Stimulated activated CD8-positive, alpha-beta memory T cell treated with anti-CD3 and anti-CD28 coated beads, Interleukin-2, amount 100 ng/mL, for 1 hour (primary cell): Measurements from ENCODE around the gene HIGD2B.
A peak's percentile ranks its signal among the peaks of the same experiment; 100 is the strongest.
"Not testable (repeated sequence)": the region's sequence is repeated elsewhere in the genome, so short reads cannot be mapped to it uniquely, and the experiment has no call there.

ENCODE experiments used
- DNase-seq, 2 donors: peaks; one replicate each; pipeline ENCODE4 v3.0.0-alpha.2; 2020; ENCODE audit warnings: low read depth in 2 of 2

HIGD2B gene, protein sequence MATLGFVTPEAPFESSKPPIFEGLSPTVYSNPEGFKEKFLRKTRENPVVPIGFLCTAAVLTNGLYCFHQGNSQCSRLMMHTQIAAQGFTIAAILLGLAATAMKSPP

DNA sequence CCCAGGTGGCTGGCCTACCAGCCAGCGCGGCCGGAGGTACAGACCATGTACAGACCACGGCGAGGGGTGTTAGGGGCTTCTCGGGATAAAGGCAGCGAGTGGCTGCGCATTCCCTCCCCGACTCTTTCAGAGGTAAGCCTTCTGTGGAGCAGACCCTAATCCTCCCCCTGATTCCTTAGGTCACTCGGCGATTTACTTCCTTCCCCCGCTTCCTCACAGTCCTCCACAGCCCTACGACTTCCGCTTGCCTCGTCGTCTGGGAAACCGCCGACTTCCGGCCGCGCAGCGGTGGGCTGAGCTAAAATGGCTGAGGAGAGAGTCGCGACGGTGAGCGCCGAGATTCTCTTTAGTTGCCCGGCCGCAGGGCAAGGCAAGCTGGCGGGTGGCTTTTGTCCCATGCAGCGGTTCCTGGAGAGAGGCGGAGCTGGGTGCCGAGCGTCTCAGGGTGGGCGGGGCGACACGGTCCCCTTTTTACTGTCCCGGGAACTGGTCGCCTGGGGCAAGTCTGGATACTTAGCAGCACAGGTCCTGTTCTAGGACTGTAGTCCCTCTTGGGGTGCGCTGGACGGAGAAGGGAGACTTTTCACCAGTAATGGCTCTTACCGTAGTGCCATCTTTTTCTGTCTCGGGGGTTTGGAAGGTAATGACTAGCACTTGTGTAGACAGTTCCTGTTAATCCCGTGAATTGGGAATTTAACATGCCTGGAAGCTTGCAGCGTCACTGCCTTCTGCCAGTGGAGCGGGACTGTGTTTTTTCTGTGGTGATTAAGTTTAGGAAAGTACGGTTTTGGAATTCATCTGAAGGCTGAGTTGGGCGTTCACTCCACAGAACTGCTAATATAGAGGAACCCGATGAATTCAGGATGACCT lies at the start of gene HIGD2B, which contains the start of gene BBS4:
Gene HIGD2B (minus strand): TSS at position 258 of the 870 bp plus-strand sequence. CDS start 9,808 bp downstream, outside the sequence.
Gene BBS4 (plus strand): TSS at position 283 of the 870 bp plus-strand sequence. CDS start 21 bp downstream, at position 304.
- DNase-seq: peak; percentile 70 to 81

DNA sequence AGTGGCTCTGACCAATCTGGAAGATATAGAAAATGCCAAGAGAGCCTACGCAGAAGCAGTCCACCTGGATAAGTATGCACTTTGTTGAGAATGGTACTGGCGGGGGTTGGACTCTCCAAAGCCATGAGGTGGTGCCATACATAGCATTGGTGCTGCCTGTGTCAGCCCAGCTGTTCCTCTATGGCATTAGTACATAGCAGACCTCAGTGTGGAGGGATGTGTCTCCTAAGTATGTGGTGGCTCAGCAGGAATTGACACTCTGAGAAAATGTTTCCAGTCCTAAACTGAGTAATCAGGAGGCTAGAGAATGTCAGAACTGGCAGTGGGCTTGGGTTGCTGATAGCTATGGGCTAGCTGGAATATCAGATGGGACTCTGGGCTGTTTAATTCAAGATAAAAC lies 49.1 kb upstream of the HIGD2B start:
- DNase-seq: no peak

DNA sequence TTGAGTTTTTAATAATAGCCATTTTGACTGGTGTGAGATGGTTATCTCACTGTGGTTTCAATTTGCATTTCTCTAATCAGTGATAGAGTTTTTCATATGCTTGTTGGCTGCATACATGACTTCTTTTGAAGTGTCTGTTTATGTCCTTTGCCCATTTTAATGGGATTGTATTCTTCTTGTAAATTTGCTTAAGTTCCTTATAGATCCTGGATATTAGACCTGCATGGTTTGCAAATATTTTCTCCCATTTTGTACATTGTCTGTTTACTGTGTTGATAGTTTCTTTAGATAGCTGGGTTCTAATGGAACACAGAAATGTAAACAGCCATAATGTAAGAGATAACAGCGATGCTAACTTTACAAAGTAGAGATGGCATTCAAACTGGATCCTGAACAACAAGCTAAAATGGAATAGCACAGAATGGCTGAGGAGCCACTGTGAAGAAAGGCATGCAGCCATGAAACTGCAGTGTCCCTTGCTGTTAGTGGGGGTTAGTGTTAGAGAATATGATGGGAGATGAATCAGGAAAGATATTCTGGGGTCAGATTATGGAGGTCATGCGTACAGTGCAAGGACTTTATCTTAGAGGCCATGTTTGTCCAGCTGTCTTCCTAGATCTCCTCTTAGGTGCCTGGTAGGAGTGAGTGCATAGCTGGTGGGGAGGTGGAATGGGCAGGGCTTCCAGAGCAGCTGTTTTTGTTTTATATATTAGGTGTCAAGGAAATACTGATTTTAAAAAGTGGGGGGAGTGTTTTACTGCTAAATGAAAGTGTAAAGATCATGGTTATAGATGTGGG lies 48.2 kb upstream of the HIGD2B start:
- no peak for DNase-seq

DNA sequence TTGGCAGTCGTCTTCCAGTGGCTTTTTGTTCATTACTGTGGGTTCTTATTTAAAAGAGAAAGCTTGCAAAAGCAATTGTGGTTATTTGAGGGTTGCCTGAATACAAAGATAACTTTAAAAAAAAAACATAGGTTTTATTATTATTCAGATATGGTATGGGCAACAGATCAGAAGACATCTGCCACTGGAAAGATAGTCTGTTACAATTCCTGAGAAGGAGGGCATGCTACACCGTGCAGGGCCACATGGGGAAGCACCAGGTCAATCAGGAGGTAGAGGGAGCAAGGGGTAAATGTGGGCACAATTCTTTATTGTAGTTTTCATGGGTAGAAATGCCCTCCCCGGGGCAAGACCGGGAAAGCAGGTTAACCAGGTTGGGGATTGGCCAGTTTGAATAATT lies 46.5 kb upstream of the HIGD2B start:
- DNase-seq: no peak

DNA sequence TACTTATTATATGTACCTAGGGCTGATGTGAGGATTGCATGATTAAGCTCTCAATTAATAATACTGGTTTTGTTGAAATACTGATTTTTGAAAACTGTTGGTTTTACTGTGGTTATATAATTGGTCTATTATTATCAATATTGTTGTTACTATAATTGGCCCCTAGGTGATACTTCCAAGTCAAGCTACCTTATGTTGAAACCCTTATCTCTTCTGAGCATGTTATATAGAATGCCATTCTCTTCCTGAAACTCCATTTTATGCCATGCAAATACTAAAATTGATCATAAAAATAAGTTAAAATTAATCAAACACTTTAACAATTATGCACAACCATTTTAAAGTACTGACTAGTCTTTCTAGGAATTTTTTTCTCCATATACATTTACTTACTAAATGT lies 46.1 kb upstream of the HIGD2B start:
- DNase-seq: no peak

DNA sequence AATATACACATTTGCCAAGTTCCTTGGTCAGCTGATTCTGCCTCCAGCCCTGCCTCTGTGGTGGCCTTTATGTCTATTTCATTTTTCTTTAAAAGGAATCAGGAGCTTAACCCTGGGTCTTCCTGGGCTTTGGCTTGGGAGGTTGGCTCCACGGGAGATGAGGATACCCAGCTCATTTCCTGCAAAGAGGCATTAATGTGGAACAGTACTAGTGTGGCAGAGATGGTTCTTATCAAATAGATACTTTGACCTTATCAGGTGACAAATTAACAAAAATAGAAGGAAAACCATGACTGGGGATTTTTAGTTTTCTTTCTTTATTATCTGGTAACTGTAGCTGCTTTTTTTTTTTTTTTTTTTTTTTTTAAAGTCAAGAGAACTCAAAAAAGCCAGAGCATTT lies 42.8 kb upstream of the HIGD2B start:
- no peak for DNase-seq

DNA sequence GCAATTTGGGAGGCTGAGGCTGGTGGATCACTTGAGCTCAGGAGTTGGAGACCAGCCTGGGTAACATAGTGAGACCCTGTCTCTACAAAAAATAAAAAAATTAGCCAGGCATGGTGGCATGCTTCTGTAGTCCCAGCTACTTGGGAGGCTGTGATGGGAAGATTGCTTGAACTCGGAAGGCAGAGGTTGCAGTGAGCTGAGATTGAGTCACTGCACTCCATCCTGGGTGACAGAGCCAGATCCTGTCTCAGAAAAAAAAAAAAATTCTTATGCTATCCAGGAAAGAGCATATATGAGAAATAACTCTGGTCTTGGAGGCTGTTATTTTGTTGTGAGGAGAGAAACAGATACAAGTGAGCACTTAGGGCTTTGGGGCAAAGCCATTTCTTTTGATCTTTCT lies 42.3 kb upstream of the HIGD2B start:
- not testable (repeated sequence) for DNase-seq

DNA sequence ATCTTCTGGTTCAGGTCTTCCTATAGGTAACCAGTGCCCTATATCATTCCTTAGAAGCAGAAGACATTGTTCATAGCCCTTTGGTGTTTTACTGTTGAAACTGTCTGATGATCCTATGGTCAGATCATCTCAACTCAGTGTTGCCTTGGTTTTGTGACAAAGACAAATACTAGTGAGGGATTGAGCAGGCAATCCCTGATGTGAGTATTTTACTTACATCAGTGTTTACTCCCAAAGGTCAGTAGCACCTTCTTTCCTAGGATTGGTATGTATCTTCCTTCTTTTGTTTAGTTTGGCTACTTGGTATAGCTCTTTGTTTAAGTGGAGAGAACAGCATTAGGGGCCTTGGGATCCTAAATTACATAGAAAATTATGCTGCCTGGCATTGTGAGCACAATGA lies 41.2 kb upstream of the HIGD2B start:
- no peak for DNase-seq

DNA sequence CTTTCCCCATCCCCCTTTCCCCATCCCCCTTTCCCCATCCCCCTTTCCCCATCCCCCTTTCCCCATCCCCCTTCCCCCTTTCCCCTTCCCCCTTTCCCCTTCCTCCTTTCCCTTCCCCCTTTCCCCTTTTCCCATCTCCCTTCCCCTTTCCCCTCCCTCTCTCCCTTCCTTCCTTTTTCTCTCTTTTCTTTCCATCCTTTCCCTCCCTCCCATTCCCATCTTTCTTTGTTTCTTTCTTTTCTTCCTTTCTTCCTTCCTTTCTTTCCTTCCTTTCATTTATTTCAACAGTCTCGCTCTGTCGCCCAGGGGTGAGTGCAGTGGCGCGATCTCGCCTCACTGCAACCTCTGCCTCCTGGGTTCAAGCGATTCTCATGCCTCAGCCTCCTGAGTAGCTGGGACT lies 39.9 kb upstream of the HIGD2B start:
- not testable (repeated sequence) for DNase-seq

DNA sequence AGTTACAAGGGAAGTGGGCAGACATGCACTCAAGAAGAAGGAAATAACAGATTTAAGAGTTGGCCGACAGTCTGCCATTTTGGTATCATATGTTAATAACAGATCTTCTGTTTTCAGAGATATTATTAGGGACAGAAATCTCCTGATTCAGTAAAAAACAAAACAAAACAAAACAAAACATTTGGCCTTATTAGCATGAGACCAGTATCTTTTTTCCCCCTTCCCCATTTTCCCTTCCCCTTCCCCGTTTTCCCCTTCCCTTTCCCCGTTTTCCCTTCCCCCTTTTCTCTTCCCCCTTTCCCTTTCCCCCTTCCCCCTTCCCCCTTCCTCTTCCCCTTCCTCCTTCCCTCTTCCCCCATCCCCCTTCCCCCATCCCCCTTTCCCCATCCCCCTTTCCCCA lies 39.5 kb upstream of the HIGD2B start:
- DNase-seq: no peak

DNA sequence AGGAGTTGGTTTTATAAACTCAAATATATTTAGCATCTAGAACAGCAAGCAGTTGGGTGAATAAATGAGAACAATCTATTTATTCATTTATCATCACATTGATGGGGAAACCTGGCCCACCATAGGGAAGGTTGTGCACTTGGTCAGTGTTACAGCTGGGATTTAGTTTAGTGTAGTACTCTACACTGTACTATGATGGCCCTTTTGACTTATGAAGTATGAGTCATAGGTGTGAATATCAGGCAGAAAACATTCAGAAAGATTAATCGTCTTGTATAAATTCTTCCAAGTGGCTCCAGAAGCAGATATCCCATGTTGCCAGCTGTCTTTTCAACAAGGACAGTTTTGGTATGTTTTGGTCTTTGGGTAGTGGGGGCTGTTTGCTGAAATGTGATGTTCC lies 38.0 kb upstream of the HIGD2B start:
- no peak for DNase-seq

DNA sequence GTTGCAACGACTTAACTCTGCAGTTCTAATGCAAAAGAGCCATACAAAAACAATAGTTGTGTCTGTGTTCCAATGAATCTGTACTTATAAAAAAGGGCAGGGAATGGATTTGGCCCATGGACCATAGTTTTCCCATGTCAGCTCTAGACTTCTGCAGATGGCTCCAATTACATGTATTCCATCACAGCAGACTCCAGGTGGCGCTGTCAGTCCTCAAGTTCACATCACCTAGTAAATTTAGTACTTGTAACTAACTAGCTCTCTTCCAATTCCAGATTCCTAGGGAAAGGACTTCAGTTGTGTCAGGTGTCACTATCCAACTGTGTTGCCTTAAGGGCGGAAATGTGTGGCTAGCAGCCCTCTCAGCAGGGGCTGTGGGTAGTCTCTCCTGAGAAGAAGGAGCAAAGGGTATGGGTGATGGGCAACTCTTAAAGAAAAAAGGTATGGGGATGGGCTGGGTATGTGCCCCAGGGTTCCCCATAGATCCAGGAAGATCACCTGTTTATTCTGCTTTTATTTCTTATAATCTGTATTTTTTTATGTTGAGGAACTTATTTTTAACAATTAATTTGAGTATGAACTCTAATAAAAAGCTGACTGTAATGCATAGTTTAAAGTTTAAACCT lies 36.2 kb upstream of the HIGD2B start:
- DNase-seq: peak; percentile 33 to 57

DNA sequence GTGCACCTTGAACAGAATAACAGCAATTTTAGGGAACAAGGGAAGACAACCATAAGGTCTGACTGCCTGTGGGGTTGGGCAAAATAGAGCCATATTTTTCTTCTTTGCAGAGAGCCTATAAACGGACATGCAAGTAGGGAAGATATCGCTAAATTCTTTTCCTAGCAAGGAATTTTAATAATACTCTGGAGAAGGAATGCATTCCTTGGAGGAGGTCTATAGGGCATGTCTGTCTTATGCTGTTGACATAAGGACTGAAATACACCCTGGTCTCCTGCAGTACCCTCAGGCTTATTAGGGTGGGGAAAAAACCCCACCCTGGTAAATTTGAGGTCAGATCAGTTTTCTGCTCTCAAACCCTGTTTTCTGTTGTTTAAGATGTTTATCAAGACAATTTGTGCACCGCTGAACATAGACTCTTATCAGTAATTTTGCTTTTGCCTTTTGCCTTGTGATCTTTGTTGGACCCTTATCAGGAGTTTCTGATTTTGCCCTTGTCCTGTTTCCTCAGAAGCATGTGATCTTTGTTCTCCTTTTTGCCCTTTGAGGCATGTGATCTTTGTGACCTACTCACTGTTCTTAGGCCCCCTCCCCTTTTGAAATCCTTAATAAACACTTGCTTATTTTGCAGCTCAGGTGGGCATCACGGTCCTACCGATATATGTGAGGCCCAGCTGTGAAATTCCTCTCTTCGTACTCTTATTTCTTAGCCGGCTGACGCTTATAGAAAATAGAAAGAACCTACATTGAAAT lies 22.7 kb upstream of the HIGD2B start:
- DNase-seq: not testable (repeated sequence)

DNA sequence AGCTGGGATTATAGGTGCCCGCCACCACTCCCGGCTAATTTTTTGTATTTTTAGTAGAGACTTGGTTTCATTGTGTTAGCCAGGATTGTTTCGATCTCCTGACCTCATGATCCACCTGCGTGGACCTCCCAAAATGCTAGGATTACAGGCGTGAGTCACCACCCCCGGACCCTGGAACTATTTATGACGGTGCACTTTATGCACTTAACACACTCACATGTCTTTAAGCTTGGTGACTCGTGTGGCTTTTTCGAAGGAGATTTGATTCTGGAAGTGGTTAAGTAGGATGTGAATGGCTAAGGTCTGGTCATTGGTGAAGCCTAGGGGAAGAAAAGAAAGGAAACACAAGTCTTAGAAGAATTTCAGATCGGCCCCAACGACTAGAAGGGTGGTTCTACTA lies 20.3 kb upstream of the HIGD2B start:
- DNase-seq: no peak

DNA sequence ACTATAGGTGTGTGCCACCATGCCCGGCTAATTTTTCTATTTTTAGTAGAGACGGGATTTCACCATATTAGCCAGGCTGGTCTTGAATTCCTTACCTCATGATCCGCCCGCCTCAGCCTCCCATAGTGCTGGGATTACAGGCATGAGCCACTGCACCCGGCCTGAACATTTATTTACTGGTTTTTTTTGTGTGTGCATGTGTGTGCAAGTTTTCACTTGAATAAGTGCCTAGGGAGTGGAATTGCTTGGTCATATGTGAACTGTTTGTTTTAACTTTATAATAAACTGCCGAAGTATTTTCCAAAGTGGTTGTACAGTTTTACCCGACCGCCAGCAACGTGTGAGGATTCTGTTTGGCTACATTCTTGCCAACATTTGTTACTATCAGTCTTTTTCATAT lies 14.1 kb upstream of the HIGD2B start:
- DNase-seq: no peak

DNA sequence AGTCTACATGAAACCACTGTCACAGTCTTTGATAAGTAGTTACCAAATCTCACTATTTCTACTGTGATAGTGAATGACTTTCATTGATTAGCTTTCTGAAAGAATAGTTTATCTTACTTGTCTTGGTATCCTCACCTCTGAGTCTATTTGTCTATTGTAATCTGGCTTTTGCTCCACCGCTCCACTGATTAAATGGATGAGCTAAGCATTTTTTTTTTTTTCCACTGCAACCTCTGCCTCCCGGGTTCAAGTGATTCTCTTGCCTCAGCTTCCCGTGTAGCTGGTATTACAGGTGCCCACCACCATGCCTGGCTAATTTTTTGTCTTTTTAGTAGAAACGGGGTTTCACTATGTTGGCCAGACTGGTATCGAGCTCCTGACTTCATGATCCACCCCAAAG lies 13.0 kb upstream of the HIGD2B start:
- no peak for DNase-seq

DNA sequence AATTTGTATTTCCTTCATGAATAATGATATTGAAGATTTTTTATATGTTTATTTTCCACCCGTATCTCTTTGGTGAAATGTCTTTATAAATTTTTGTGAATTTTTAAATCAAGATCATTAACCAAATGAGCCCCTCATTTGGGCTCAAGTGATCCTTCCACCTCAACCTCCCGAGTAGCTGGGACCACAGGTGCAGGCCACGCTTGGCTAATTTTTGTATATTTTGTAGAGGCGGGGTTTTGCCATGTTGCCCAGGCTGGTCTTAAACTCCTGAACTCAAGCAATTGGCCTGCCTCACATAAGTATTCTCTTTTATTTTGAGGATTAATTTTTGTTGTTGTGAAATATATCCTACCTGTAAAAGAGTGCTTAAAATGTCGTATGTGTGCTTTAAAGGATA lies 5.0 kb upstream of the HIGD2B start:
- no peak for DNase-seq

DNA sequence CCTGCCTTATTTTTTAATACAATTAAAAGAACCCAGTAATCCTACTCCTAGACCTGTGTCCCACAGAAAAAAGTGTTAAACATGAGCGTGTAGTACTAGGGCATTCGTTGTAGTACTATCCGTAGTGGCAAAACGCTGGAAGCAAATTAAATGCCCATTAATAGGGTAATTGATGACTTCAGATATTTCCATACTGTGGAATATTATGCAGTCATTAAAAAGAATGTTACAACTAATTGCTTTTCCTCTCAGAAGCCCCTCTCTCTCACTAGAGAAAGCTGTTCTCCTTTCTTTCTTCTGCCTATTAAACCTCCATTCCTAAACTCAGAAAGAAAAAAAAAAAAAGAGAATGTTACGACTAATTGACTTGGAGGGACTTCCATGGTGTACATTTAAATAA lies 2.7 kb upstream of the HIGD2B start:
- DNase-seq: no peak

DNA sequence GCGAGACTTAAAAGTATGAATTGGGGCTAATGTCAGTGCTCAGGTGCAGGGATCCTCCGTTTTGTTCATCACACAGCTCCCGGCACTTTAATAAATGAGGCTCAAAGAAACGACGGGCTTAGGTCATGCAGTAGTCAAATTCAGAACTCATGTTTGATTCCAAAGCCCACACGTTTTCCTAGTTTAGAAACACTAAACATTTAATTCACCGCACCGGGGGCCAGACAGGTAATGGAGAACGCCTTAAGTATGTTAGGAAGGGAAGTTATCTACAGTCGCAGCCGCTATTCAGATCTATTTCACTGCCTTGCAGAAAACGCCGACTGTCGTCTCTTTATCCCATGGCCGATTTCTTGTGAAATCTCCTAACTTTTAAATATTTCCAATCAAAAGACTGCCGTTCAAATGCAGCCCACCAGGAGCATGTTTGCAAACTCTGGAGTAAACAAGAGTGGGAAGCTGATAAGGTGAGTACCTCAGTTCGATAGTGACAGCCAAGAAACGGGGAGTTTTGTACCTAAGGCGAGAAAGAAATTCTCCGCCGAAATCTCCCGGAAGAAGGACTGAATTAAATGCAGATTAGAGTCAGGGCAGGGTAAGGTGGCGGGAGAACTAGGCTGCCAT lies 569 bp downstream of the HIGD2B start:
- DNase-seq: no peak

DNA sequence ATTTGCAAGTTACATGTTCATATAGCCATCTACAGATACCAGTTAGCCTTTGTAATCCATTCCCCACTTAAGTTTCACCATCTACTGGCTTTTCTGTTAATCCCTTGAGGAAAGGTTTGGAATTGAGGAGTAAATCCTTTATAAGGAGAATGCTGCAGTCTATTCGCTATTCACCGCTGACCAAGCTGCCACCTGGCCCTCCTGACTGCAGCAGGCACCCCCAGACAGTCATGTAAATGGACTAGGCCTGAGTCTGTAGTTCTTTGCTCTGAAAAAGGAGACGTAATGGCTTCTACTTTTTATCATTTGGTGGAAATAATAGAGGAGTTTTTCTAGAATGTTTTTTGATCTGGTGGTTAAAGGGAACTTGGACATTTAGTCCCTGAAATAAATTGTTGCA lies 3.2 kb downstream of the HIGD2B start:
- DNase-seq: no peak

DNA sequence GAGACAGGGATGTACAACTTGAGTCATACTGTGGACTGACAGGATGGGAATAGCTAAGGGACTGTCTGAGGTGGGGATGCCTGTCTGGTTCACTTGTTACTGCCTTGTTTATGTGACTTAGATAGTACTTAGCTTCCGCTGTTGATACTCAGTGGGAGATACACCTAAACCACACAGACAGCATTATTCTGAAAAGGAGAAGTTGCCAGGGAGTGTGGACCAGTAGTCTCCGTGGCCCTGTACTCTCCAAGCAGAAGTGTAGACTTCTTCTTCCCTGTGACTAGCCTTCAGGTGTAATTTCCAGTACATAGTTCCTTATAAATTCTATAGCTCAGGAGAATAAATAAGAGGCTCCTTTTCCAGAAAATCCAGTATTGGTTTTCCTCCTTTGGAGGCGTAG lies 5.1 kb downstream of the HIGD2B start:
- no peak for DNase-seq
